ENCODE data around the gene LRP5. TPM values are rescaled to one million over a fixed set of nuclear protein-coding genes. Genes with fewer than 3 reads are reported as not detected.
"Not testable (repeated sequence)": the region's sequence is repeated elsewhere in the genome, so short reads cannot be mapped to it uniquely, and the experiment has no call there.

The LRP5 gene
- total RNA-seq, 2 donors from 2014 or later, result 6.8 to 9.3 TPM

GRCh38 chr11:68441466-68442230, 129.3 kb downstream of the LRP5 start:
- Mint-ChIP-seq H3K36me3 (ENCODE audit: insufficient read depth in 2 of 2) (no peaks in the 10 kb centered on the region), H3K4me3 (no peak overlapping the region), H3K4me1 (ENCODE audit: low read depth) (no peaks in the 10 kb centered on the region), H3K9me3 (no peaks in the 10 kb centered on the region), H3K27me3 (ENCODE audit: low read depth) (no peaks in the 10 kb centered on the region), H3K27ac (no peak overlapping the region)
- ATAC-seq (replicated peaks in 1 of 2) (no peak), DNase-seq (no peak)

GRCh38 chr11:68442433-68442832, 130.0 kb downstream of the LRP5 start:
- H3K4me1 Mint-ChIP-seq (ENCODE audit: low read depth), result peaks cover 2% of the 10 kb centered on the region

GRCh38 chr11:68444566-68444965, 132.2 kb downstream of the LRP5 start:
- ATAC-seq (replicated peaks in 1 of 2) (no peak), DNase-seq (no peak)
- H3K4me1 Mint-ChIP-seq (ENCODE audit: low read depth), result peaks cover 9% of the 10 kb centered on the region
- peaks cover 3 to 5% of the 10 kb centered on the region in 2 donors for H3K36me3 Mint-ChIP-seq (ENCODE audit: insufficient read depth in 2 of 2)
- no peaks in the 10 kb centered on the region for H3K9me3 Mint-ChIP-seq
- H3K4me3 Mint-ChIP-seq, result no peak overlapping the region
- no peaks in the 10 kb centered on the region for H3K27me3 Mint-ChIP-seq (ENCODE audit: low read depth)
- H3K27ac Mint-ChIP-seq, result no peak overlapping the region

More at GRCh38 chr11:68442433-68442832, 130.0 kb downstream of the LRP5 start:
- Mint-ChIP-seq H3K9me3 (no peaks in the 10 kb centered on the region), H3K27me3 (ENCODE audit: low read depth) (no peaks in the 10 kb centered on the region), H3K4me3 (no peak overlapping the region), H3K36me3 (ENCODE audit: insufficient read depth in 2 of 2) (peaks cover 0 to 1% of the 10 kb centered on the region in 2 donors), H3K27ac (no peak overlapping the region)
- DNase-seq (no peak), ATAC-seq (replicated peaks in 1 of 2) (no peak)

- Mint-ChIP-seq H3K27me3 (ENCODE audit: low read depth) (no peaks in the 10 kb centered on the region), H3K4me3 (no peak overlapping the region), H3K9me3 (no peaks in the 10 kb centered on the region), H3K36me3 (ENCODE audit: insufficient read depth in 2 of 2) (peaks cover 3 to 5% of the 10 kb centered on the region in 2 donors), H3K27ac (no peak overlapping the region), H3K4me1 (ENCODE audit: low read depth) (peaks cover 9% of the 10 kb centered on the region)
- ATAC-seq (replicated peaks in 1 of 2) (no peak), DNase-seq (no peak)
Observed at GRCh38 chr11:68445531-68446035, 133.2 kb downstream of the LRP5 start.

GRCh38 chr11:68446046-68446725, 133.8 kb downstream of the LRP5 start:
- no peak for DNase-seq
- Mint-ChIP-seq H3K36me3 (ENCODE audit: insufficient read depth in 2 of 2) (peaks cover 3 to 5% of the 10 kb centered on the region in 2 donors), H3K4me1 (ENCODE audit: low read depth) (peaks cover 9% of the 10 kb centered on the region), H3K27me3 (ENCODE audit: low read depth) (no peaks in the 10 kb centered on the region), H3K9me3 (no peaks in the 10 kb centered on the region), H3K4me3 (no peak overlapping the region), H3K27ac (no peak overlapping the region)
- ATAC-seq (replicated peaks in 1 of 2), result no peak

- Mint-ChIP-seq H3K27ac (no peak overlapping the region), H3K4me3 (no peak overlapping the region), H3K27me3 (ENCODE audit: low read depth) (no peaks in the 10 kb centered on the region), H3K36me3 (ENCODE audit: insufficient read depth in 2 of 2) (peaks cover 3 to 5% of the 10 kb centered on the region in 2 donors), H3K4me1 (ENCODE audit: low read depth) (peaks cover 9% of the 10 kb centered on the region), H3K9me3 (no peaks in the 10 kb centered on the region)
- ATAC-seq (replicated peaks in 1 of 2), result peak; percentile 94 to 98
- DNase-seq, result peak; percentile 78 to 83
Observed at GRCh38 chr11:68447015-68447801, 134.8 kb downstream of the LRP5 start.

- DNase-seq; H3K36me3 Mint-ChIP-seq (ENCODE audit: insufficient read depth in 2 of 2); H3K27ac Mint-ChIP-seq; H3K4me3 Mint-ChIP-seq; H3K4me1 Mint-ChIP-seq (ENCODE audit: low read depth); ATAC-seq (replicated peaks in 1 of 2); H3K27me3 Mint-ChIP-seq (ENCODE audit: low read depth); H3K9me3 Mint-ChIP-seq: not testable (repeated sequence)
Observed at GRCh38 chr11:68447914-68448313, 135.5 kb downstream of the LRP5 start.

GRCh38 chr11:68448604-68449011, 136.2 kb downstream of the LRP5 start:
- no peaks in the 10 kb centered on the region for H3K27me3 Mint-ChIP-seq (ENCODE audit: low read depth)
- peaks cover 9% of the 10 kb centered on the region for H3K4me1 Mint-ChIP-seq (ENCODE audit: low read depth)
- no peak overlapping the region for H3K27ac Mint-ChIP-seq
- DNase-seq (no peak), ATAC-seq (replicated peaks in 1 of 2) (no peak)
- H3K36me3 Mint-ChIP-seq (ENCODE audit: insufficient read depth in 2 of 2), result peaks cover 3 to 5% of the 10 kb centered on the region in 2 donors
- no peak overlapping the region for H3K4me3 Mint-ChIP-seq
- no peaks in the 10 kb centered on the region for H3K9me3 Mint-ChIP-seq

- ATAC-seq (replicated peaks in 1 of 2), result no peak
- no peak overlapping the region for H3K27ac Mint-ChIP-seq
- H3K27me3 Mint-ChIP-seq (ENCODE audit: low read depth), result no peaks in the 10 kb centered on the region
- peaks cover 9% of the 10 kb centered on the region for H3K4me1 Mint-ChIP-seq (ENCODE audit: low read depth)
- DNase-seq, result no peak
- H3K4me3 Mint-ChIP-seq, result no peak overlapping the region
- no peaks in the 10 kb centered on the region for H3K9me3 Mint-ChIP-seq
- H3K36me3 Mint-ChIP-seq (ENCODE audit: insufficient read depth in 2 of 2), result peaks cover 3 to 5% of the 10 kb centered on the region in 2 donors
Observed at GRCh38 chr11:68449951-68450350, 137.6 kb downstream of the LRP5 start.

- no peaks in the 10 kb centered on the region for H3K9me3 Mint-ChIP-seq
- no peak overlapping the region for H3K4me3 Mint-ChIP-seq
- H3K27ac Mint-ChIP-seq, result no peak overlapping the region
- no peak for ATAC-seq (replicated peaks in 1 of 2)
- H3K36me3 Mint-ChIP-seq (ENCODE audit: insufficient read depth in 2 of 2), result peaks cover 3 to 5% of the 10 kb centered on the region in 2 donors
- DNase-seq, result no peak
- H3K4me1 Mint-ChIP-seq (ENCODE audit: low read depth), result peaks cover 9% of the 10 kb centered on the region
- no peaks in the 10 kb centered on the region for H3K27me3 Mint-ChIP-seq (ENCODE audit: low read depth)
Observed at GRCh38 chr11:68450711-68451110, 138.3 kb downstream of the LRP5 start.

GRCh38 chr11:68454767-68455166, 142.4 kb downstream of the LRP5 start:
- DNase-seq (no peak), ATAC-seq (replicated peaks in 1 of 2) (no peak)
- Mint-ChIP-seq H3K27ac (no peak overlapping the region), H3K4me1 (ENCODE audit: low read depth) (peaks cover 3% of the 10 kb centered on the region), H3K36me3 (ENCODE audit: insufficient read depth in 2 of 2) (no peaks in the 10 kb centered on the region), H3K9me3 (no peaks in the 10 kb centered on the region), H3K27me3 (ENCODE audit: low read depth) (no peaks in the 10 kb centered on the region), H3K4me3 (no peak overlapping the region)

- Mint-ChIP-seq H3K4me3 (no peak overlapping the region), H3K27me3 (ENCODE audit: low read depth) (no peaks in the 10 kb centered on the region), H3K4me1 (ENCODE audit: low read depth) (peaks cover 9% of the 10 kb centered on the region), H3K36me3 (ENCODE audit: insufficient read depth in 2 of 2) (no peaks in the 10 kb centered on the region), H3K27ac (no peak overlapping the region), H3K9me3 (no peaks in the 10 kb centered on the region)
- no peak for ATAC-seq (replicated peaks in 1 of 2)
- no peak for DNase-seq
Observed at GRCh38 chr11:68455485-68455884, 143.1 kb downstream of the LRP5 start.

All from activated T-cell treated with anti-CD3 and anti-CD28 coated beads, Interleukin-2, amount 50 U/mL, for 72 hours (primary cell).